22Rv1 (cell line): ENCODE results near the gene KLHL25.

Experiments
- ZFX ChIP-seq: fragments of 450-650 bp; IDR thresholded peaks from 2 replicates; pipeline ENCODE4 v1.6.1; 2017; ENCODE audit warnings: antibody characterized with exemption, borderline replicate concordance
- TF ChIP-seq, protein P1 (sequence below): fragments of 450-650 bp; IDR thresholded peaks from 2 replicates; pipeline ENCODE4 v1.5.1; 2017; ENCODE audit warnings: mild to moderate bottlenecking

DNA sequence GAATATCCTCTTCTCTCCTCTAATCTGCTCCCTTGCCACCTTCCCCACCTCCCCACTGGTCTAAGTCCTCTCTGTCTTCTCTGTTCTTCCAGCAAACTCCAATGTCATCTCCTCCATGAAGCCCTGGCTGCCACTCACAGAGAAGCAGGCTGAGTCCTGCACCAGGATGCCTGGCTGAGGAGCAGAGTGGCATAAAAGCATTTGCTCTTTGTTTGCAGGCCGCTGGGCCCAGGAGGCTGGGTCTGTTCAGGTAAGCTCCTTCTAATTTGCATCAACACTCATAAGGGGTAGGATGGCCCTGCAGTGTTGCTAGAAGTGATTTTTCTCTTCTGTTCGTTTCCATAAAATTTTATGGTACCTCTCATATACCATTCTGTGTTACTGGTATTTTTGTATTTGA is 43.2 kb upstream of the KLHL25 start:
- TF ChIP-seq, protein P1, sequence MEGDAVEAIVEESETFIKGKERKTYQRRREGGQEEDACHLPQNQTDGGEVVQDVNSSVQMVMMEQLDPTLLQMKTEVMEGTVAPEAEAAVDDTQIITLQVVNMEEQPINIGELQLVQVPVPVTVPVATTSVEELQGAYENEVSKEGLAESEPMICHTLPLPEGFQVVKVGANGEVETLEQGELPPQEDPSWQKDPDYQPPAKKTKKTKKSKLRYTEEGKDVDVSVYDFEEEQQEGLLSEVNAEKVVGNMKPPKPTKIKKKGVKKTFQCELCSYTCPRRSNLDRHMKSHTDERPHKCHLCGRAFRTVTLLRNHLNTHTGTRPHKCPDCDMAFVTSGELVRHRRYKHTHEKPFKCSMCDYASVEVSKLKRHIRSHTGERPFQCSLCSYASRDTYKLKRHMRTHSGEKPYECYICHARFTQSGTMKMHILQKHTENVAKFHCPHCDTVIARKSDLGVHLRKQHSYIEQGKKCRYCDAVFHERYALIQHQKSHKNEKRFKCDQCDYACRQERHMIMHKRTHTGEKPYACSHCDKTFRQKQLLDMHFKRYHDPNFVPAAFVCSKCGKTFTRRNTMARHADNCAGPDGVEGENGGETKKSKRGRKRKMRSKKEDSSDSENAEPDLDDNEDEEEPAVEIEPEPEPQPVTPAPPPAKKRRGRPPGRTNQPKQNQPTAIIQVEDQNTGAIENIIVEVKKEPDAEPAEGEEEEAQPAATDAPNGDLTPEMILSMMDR: no peak
- TF ChIP-seq ZFX: no peak
